ENCODE measurements around the gene LUC7L.

GRCh38 chr16:177394-177822 is 51.8 kb downstream of the LUC7L start:
- TF ChIP-seq CTCF (IDR thresholded peaks at IDR 0.05; ENCODE audit: low read depth, low read length, poor library complexity, severe bottlenecking) (no peak), EZH2phosphoT487 (IDR thresholded peaks at IDR 0.05; ENCODE audit: borderline replicate concordance, low read length) (no peak)

All from DOHH2 (cell line).